IMR-90 (cell line): ENCODE measurements around the gene SLC22A2. TPM values are rescaled to one million over a fixed set of nuclear protein-coding genes. Genes with fewer than 3 reads are reported as not detected.

ENCODE experiments used
- ATAC-seq: fragments of 200-7000 bp; cut with Tn5 transposase; 2 replicates; pipeline ENCODE4 v1.9.1; 2020; ENCODE audit warnings: low read depth, mild to moderate bottlenecking, moderate library complexity
- BruUV-seq: library from RNA; stranded (reverse); fragments of 400-500 nt; replicated peaks from 2 replicates; lab custom pipeline; 2021; lab: Mats Ljungman, UMichigan
- CTCF ChIA-PET: fragments of 300-600 bp; formaldehyde crosslinking; extraction: SDS; loops from one replicate; lab custom pipeline; 2021; ENCODE audit warnings: antibody characterized with exemption; lab: Yijun Ruan, JAX
- POLR2A ChIA-PET: fragments of 300-600 bp; sonication (Branson Sonifier 250); formaldehyde crosslinking; loops from one replicate; lab custom pipeline; 2022; ENCODE audit warnings: antibody characterized with exemption; ENCODE audit not compliant: unreplicated experiment; lab: Charles Lee
- DNase-seq: peaks from one replicate; pipeline ENCODE4 v3.0.0; 2013
- H2AFZ ChIP-seq: replicated peaks from 2 replicates; pipeline ENCODE3; 2013; ENCODE audit warnings: low read length, mild to moderate bottlenecking; ENCODE audit not compliant: poor library complexity
- H2AK5ac ChIP-seq: 2 replicates; pipeline ENCODE4 v1.6.1; 2013; ENCODE audit warnings: low read depth, low read length, inconsistent platforms
- H2AK9ac ChIP-seq: replicated peaks from 2 replicates; pipeline ENCODE3; 2013; ENCODE audit warnings: mild to moderate bottlenecking, low read depth, low read length, moderate library complexity; ENCODE audit not compliant: poor library complexity
- H2BK120ac ChIP-seq: 2 replicates; pipeline ENCODE4 v1.6.1; 2013; ENCODE audit warnings: low read depth, low read length, inconsistent platforms
- H2BK15ac ChIP-seq: 3 replicates; pipeline ENCODE4 v1.6.1; 2013; ENCODE audit warnings: low read depth, low read length, inconsistent platforms
- H2BK20ac ChIP-seq: 2 replicates; pipeline ENCODE4 v1.6.1; 2013; ENCODE audit warnings: low read depth, mild to moderate bottlenecking, inconsistent platforms, low read length, moderate library complexity
- H2BK5ac ChIP-seq: 2 replicates; pipeline ENCODE4 v1.6.1; 2013; ENCODE audit warnings: mild to moderate bottlenecking, low read depth, low read length, inconsistent platforms; ENCODE audit not compliant: poor library complexity, severe bottlenecking
- H3K14ac ChIP-seq: replicated peaks from 2 replicates; pipeline ENCODE4 v1.6.1; 2013; ENCODE audit warnings: low read depth, low read length, inconsistent platforms
- H3K18ac ChIP-seq: 2 replicates; pipeline ENCODE4 v1.6.1; 2013; ENCODE audit warnings: low read depth, low read length, control low read depth
- H3K23ac ChIP-seq: 2 replicates; pipeline ENCODE4 v1.6.1; 2013; ENCODE audit warnings: low read depth, low read length, inconsistent platforms
- H3K27ac ChIP-seq: 2 replicates; pipeline ENCODE4 v1.5.1; 2013; ENCODE audit warnings: mild to moderate bottlenecking, control low read depth, low read length; ENCODE audit not compliant: insufficient read depth
- H3K27me3 ChIP-seq: 2 replicates; pipeline ENCODE4 v1.6.1; 2013; ENCODE audit warnings: low read length; ENCODE audit not compliant: control insufficient read depth, insufficient read depth
- H3K36me3 ChIP-seq: 2 replicates; pipeline ENCODE4 v1.6.1; 2013; ENCODE audit warnings: low read length, mixed read lengths; ENCODE audit not compliant: control insufficient read depth, insufficient read depth
- H3K4ac ChIP-seq: 2 replicates; pipeline ENCODE4 v1.6.1; 2013; ENCODE audit warnings: low read depth, low read length, inconsistent platforms
- H3K4me1 ChIP-seq: 2 replicates; pipeline ENCODE4 v1.6.1; 2013; ENCODE audit warnings: low read length, mixed read lengths; ENCODE audit not compliant: control insufficient read depth, insufficient read depth
- H3K4me2 ChIP-seq: 2 replicates; pipeline ENCODE4 v1.6.1; 2013; ENCODE audit warnings: low read depth, mild to moderate bottlenecking, control low read depth, low read length, moderate library complexity
- H3K4me3 ChIP-seq: 2 replicates; pipeline ENCODE4 v1.5.1; 2013; ENCODE audit warnings: low read depth, mild to moderate bottlenecking, control low read depth, low read length, moderate library complexity; ENCODE audit not compliant: insufficient read depth
- H3K56ac ChIP-seq: 2 replicates; pipeline ENCODE4 v1.6.1; 2013; ENCODE audit warnings: low read length, inconsistent platforms; ENCODE audit not compliant: insufficient read depth; ENCODE audit errors: extremely low read depth
- H3K79me1 ChIP-seq, 2 experiments: 2 replicates each; pipeline ENCODE4 v1.6.1; 2013; ENCODE audit warnings: low read length in 2 of 2, inconsistent platforms in 1 of 2, low read depth in 1 of 2
- H3K9ac ChIP-seq: 2 replicates; pipeline ENCODE4 v1.6.1; 2013; ENCODE audit warnings: low read depth, low read length, control low read depth
- H3K9me1 ChIP-seq: 2 replicates; pipeline ENCODE4 v1.6.1; 2013; ENCODE audit warnings: low read length, inconsistent platforms; ENCODE audit not compliant: insufficient read depth
- H3K9me3 ChIP-seq: 2 replicates; pipeline ENCODE4 v1.6.1; 2013; ENCODE audit warnings: low read length; ENCODE audit not compliant: control insufficient read depth, insufficient read depth
- H4K20me1 ChIP-seq: 2 replicates; pipeline ENCODE4 v1.6.1; 2013; ENCODE audit warnings: low read length, inconsistent platforms; ENCODE audit not compliant: insufficient read depth
- H4K5ac ChIP-seq: 2 replicates; pipeline ENCODE4 v1.6.1; 2013; ENCODE audit warnings: mild to moderate bottlenecking, low read depth, low read length, control low read depth
- H4K8ac ChIP-seq, 2 experiments: 2 replicates each; pipeline ENCODE4 v1.6.1; 2013; ENCODE audit warnings: low read depth in 2 of 2, low read length in 2 of 2, control low read depth in 1 of 2, inconsistent platforms in 1 of 2
- H4K91ac ChIP-seq: 2 replicates; pipeline ENCODE4 v1.6.1; 2013; ENCODE audit warnings: low read depth, low read length, inconsistent platforms; ENCODE audit not compliant: insufficient read depth
- CEBPB ChIP-seq: IDR thresholded peaks from 2 replicates; pipeline ENCODE4 v1.6.1; 2012; ENCODE audit warnings: low read depth, low read length, improper control_type of control experiment
- CHD1 ChIP-seq: IDR thresholded peaks from 2 replicates; pipeline ENCODE4 v1.6.1; 2012; ENCODE audit warnings: low read depth, low read length, improper control_type of control experiment
- FOS ChIP-seq: fragments of 150-350 bp; IDR thresholded peaks from 2 replicates; pipeline ENCODE4 v1.6.1; 2016; ENCODE audit warnings: low read depth, low read length
- MAFK ChIP-seq: IDR thresholded peaks from 2 replicates; pipeline ENCODE4 v1.6.1; 2012; ENCODE audit warnings: low read depth, low read length, improper control_type of control experiment
- MAZ ChIP-seq: IDR thresholded peaks from 2 replicates; pipeline ENCODE4 v1.6.1; 2012; ENCODE audit warnings: low read depth, mild to moderate bottlenecking, low read length, improper control_type of control experiment, moderate library complexity, borderline replicate concordance
- NFE2L2 ChIP-seq: fragments of 150-350 bp; IDR thresholded peaks from 2 replicates; pipeline ENCODE4 v1.6.1; 2016; ENCODE audit warnings: low read depth, mild to moderate bottlenecking, low read length
- RAD21 ChIP-seq: IDR thresholded peaks from 2 replicates; pipeline ENCODE4 v1.6.1; 2012; ENCODE audit warnings: low read length, improper control_type of control experiment
- RCOR1 ChIP-seq: IDR thresholded peaks from 2 replicates; pipeline ENCODE4 v1.6.1; 2012; ENCODE audit warnings: mild to moderate bottlenecking, low read length, improper control_type of control experiment; ENCODE audit not compliant: insufficient replicate concordance
- RFX5 ChIP-seq: IDR thresholded peaks from 2 replicates; pipeline ENCODE4 v1.8.0; 2012; ENCODE audit warnings: low read depth, mild to moderate bottlenecking, low read length, moderate library complexity
- SMC3 ChIP-seq: fragments of 150-350 bp; IDR thresholded peaks from 2 replicates; pipeline ENCODE4 v1.6.1; 2016; ENCODE audit warnings: low read depth, mild to moderate bottlenecking, antibody characterized with exemption, low read length, moderate library complexity
- WGBS, 2 experiments: methylation state at CpG; one replicate each; pipeline versions ENCODE4 v1.1.5 to v1.1.7; 2013; ENCODE audit warnings: missing lambda C conversion rate in 2 of 2; ENCODE audit not compliant: insufficient read length in 1 of 2; ENCODE audit errors: extremely low coverage in 2 of 2; 5-methylcytosine and 5-hydroxymethylcytosine counted together
- dilution Hi-C: fragments of 300-500 bp; cut with HindIII; formaldehyde crosslinking; loops from one replicate; pipeline ENCODE4 v1.14.3; 2018; ENCODE audit warnings: low sequenced_read_pairs; ENCODE audit not compliant: unreplicated experiment
- in situ Hi-C: fragments of 300-500 bp; cut with MboI; formaldehyde crosslinking; loops from 3 replicates; pipeline ENCODE4 v1.14.3; 2019; ENCODE audit warnings: low sequenced_read_pairs, inconsistent platforms, mixed read lengths
- intact Hi-C: fragments of 100-400 bp; cut with micrococcal nuclease; formaldehyde crosslinking; loops from 2 replicates; pipeline ENCODE4 v1.10.0; 2022
- polyA plus RNA-seq, 3 experiments: library from polyadenylated mRNA; depleted of rRNA; stranded (reverse); fragments of >200 nt; gene quantifications; 2 replicates each; pipeline ENCODE4 v1.2.3, GENCODE V29; 2012; ENCODE audit warnings: low replicate concordance in 1 of 3
- total RNA-seq: library from RNA; depleted of rRNA; stranded (reverse); fragments of >200 nt; gene quantifications from 2 replicates; pipeline ENCODE4 v1.2.3, GENCODE V29; 2012
- TF ChIP-seq, protein P1 (sequence below): fragments of 150-350 bp; IDR thresholded peaks from 2 replicates; pipeline ENCODE4 v1.6.1; 2017; ENCODE audit warnings: mild to moderate bottlenecking, antibody characterized with exemption, low read length, low read depth
- TF ChIP-seq, protein P2 (sequence below): conservative IDR thresholded peaks from 2 replicates; pipeline ENCODE4 v1.5.1; 2012; ENCODE audit warnings: mild to moderate bottlenecking, low read depth, low read length, improper control_type of control experiment
- TF ChIP-seq, protein P3 (sequence below): fragments of 150-350 bp; IDR thresholded peaks from 2 replicates; pipeline ENCODE4 v1.6.1; 2016; ENCODE audit warnings: low read depth, mild to moderate bottlenecking, low read length, moderate library complexity, borderline replicate concordance

SLC22A2 gene
- total and polyA plus RNA-seq, 2 of the 4 experiments (the other 2 are of a cell fraction) = not detected

DNA sequence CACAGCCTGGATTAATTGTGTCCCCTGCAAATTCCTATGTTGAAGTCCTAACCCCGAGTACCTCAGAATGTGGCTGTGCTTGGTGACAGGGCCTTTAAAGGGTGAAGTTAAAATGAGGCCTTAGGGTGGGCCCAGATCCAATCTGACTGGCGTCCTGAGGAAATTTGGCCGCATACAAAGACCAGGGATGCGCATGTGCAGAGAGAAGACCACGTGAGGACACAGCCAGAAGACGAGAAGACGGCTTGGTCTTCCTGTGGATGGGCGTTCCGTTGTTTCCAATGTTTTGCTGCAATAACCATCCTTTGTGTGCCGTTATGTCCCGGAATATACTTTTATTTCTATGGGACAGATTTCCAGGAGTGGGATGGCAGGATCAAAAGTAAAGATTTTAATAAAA is 40.9 kb upstream of the SLC22A2 start:
- no peak overlapping the region for H2AK5ac ChIP-seq
- no peaks in the 10 kb centered on the region for H4K20me1 ChIP-seq
- H3K9me3 ChIP-seq = peaks cover 16% of the 10 kb centered on the region
- no peak overlapping the region for H2AK9ac ChIP-seq
- H4K5ac ChIP-seq = no peak overlapping the region
- H3K4me3 ChIP-seq = no peak overlapping the region
- no peak overlapping the region for H2BK5ac ChIP-seq
- H2BK20ac ChIP-seq = no peak overlapping the region
- H3K27me3 ChIP-seq = no peaks in the 10 kb centered on the region
- H3K9ac ChIP-seq = no peak overlapping the region
- WGBS, 2 experiments = 53% methylated on average over 2 of the region's 11 CpGs; no CpG with 5 or more reads in 1 of the 2 experiments
- H3K18ac ChIP-seq = no peak overlapping the region
- H2BK120ac ChIP-seq = no peak overlapping the region
- no peaks in the 10 kb centered on the region for H3K36me3 ChIP-seq
- no peaks in the 10 kb centered on the region for H3K79me1 ChIP-seq
- no peak overlapping the region for H3K23ac ChIP-seq
- CTCF ChIA-PET = no interaction called here
- no peak overlapping the region for H3K27ac ChIP-seq
- no peaks in the 10 kb centered on the region for H3K4me1 ChIP-seq
- H2AFZ ChIP-seq = no peak overlapping the region
- H4K8ac ChIP-seq = no peak overlapping the region
- in situ Hi-C loops (no loop called here), dilution Hi-C loops (no loop called here), intact Hi-C loops (no loop called here)
- no peak overlapping the region for H3K4ac ChIP-seq
- TF ChIP-seq, protein P1, sequence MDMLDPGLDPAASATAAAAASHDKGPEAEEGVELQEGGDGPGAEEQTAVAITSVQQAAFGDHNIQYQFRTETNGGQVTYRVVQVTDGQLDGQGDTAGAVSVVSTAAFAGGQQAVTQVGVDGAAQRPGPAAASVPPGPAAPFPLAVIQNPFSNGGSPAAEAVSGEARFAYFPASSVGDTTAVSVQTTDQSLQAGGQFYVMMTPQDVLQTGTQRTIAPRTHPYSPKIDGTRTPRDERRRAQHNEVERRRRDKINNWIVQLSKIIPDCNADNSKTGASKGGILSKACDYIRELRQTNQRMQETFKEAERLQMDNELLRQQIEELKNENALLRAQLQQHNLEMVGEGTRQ = no peak
- TF ChIP-seq MAZ (no peak), CEBPB (no peak), NFE2L2 (no peak), RAD21 (no peak), FOS (no peak), RCOR1 (no peak), MAFK (no peak), RFX5 (no peak), SMC3 (no peak), CHD1 (no peak)
- TF ChIP-seq, protein P2, sequence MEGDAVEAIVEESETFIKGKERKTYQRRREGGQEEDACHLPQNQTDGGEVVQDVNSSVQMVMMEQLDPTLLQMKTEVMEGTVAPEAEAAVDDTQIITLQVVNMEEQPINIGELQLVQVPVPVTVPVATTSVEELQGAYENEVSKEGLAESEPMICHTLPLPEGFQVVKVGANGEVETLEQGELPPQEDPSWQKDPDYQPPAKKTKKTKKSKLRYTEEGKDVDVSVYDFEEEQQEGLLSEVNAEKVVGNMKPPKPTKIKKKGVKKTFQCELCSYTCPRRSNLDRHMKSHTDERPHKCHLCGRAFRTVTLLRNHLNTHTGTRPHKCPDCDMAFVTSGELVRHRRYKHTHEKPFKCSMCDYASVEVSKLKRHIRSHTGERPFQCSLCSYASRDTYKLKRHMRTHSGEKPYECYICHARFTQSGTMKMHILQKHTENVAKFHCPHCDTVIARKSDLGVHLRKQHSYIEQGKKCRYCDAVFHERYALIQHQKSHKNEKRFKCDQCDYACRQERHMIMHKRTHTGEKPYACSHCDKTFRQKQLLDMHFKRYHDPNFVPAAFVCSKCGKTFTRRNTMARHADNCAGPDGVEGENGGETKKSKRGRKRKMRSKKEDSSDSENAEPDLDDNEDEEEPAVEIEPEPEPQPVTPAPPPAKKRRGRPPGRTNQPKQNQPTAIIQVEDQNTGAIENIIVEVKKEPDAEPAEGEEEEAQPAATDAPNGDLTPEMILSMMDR = no peak
- TF ChIP-seq, protein P3, sequence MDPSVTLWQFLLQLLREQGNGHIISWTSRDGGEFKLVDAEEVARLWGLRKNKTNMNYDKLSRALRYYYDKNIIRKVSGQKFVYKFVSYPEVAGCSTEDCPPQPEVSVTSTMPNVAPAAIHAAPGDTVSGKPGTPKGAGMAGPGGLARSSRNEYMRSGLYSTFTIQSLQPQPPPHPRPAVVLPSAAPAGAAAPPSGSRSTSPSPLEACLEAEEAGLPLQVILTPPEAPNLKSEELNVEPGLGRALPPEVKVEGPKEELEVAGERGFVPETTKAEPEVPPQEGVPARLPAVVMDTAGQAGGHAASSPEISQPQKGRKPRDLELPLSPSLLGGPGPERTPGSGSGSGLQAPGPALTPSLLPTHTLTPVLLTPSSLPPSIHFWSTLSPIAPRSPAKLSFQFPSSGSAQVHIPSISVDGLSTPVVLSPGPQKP = no peak
- no peak overlapping the region for H3K4me2 ChIP-seq
- no peak overlapping the region for H4K91ac ChIP-seq
- no peaks in the 10 kb centered on the region for H3K9me1 ChIP-seq
- H2BK15ac ChIP-seq = no peak overlapping the region
- no peak overlapping the region for H3K14ac ChIP-seq
- POLR2A ChIA-PET = no interaction called here
- no TSS peak for BruUV-seq
- no peak overlapping the region for H3K56ac ChIP-seq
- ATAC-seq (no peak), DNase-seq (no peak)
